Activated naive CD4-positive, alpha-beta T cell treated with anti-CD3 and anti-CD28 coated beads for 36 hours (primary cell): ENCODE data around the gene BLTP2. TPM values are rescaled to one million over a fixed set of nuclear protein-coding genes. Genes with fewer than 3 reads are reported as not detected.
A peak's percentile ranks its signal among the peaks of the same experiment; 100 is the strongest.

Source experiments
- CTCF ChIA-PET: fragments of 350-600 bp; sonication (Branson Sonifier 250); formaldehyde crosslinking; loops from one replicate; lab custom pipeline; 2021; ENCODE audit warnings: antibody characterized with exemption; lab: Charles Lee
- DNase-seq: peaks from one replicate; pipeline ENCODE4 v3.0.0-alpha.2; 2020
- H3K27ac Mint-ChIP-seq: one replicate; pipeline ENCODE4 v1.8.0; 2021; ENCODE audit warnings: mild to moderate bottlenecking, mixed read lengths
- H3K27me3 Mint-ChIP-seq: one replicate; pipeline ENCODE4 v1.8.0; 2021; ENCODE audit warnings: low read depth, mixed read lengths
- H3K36me3 Mint-ChIP-seq: one replicate; pipeline ENCODE4 v1.8.0; 2021; ENCODE audit warnings: low read depth, mixed read lengths
- H3K4me1 Mint-ChIP-seq: one replicate; pipeline ENCODE4 v1.8.0; 2021; ENCODE audit warnings: low read depth, mixed read lengths
- H3K4me3 Mint-ChIP-seq: one replicate; pipeline ENCODE4 v1.8.0; 2021; ENCODE audit warnings: mild to moderate bottlenecking, moderate library complexity, mixed read lengths
- H3K9me3 Mint-ChIP-seq: one replicate; pipeline ENCODE4 v1.8.0; 2021; ENCODE audit warnings: mixed read lengths
- intact Hi-C: fragments of 100-400 bp; cut with micrococcal nuclease; formaldehyde crosslinking; loops from one replicate; pipeline ENCODE4 v1.15.1; 2023
- total RNA-seq, 2 experiments: library from RNA; stranded (reverse); gene quantifications; one replicate each; pipeline ENCODE4 v1.2.3, GENCODE V29; 2021

BLTP2 gene
- total RNA-seq, 2 experiments from 2014 or later, result 89.4 to 92.0 TPM

- intact Hi-C loops, result loop anchor here (1.0 to 5.0 kb wide), 8 partner anchors 16 to 307 kb away; partner anchors contain the start of genes DHRS13, PIGS, PROCA1 and SDF2
- H3K4me1 Mint-ChIP-seq, result peaks cover 36% of the 10 kb centered on the region
- H3K9me3 Mint-ChIP-seq, result no peaks in the 10 kb centered on the region
- H3K27ac Mint-ChIP-seq, result peak overlapping the region; percentile 86
- DNase-seq, result peak; percentile 14
- H3K27me3 Mint-ChIP-seq, result no peaks in the 10 kb centered on the region
- CTCF ChIA-PET, result interaction anchor here (0.8 to 4.5 kb wide), 8 partner anchors 16 to 119 kb away, joined by 3 to 56 read pairs (median 6); partner anchors contain the start of genes PIGS, SDF2, SUPT6H and TLCD1
- peaks cover 29% of the 10 kb centered on the region for H3K36me3 Mint-ChIP-seq
- peak overlapping the region; percentile 84 for H3K4me3 Mint-ChIP-seq
Measured at GRCh38 chr17:28645576-28645939, 600 bp upstream of the BLTP2 start.

GRCh38 chr17:28643983-28644786, 773 bp downstream of the BLTP2 start:
- peak overlapping the region; percentile 84 for H3K4me3 Mint-ChIP-seq

GRCh38 chr17:28641579-28641978, 3.4 kb downstream of the BLTP2 start:
- H3K4me1 Mint-ChIP-seq, result peaks cover 36% of the 10 kb centered on the region
- no peak overlapping the region for H3K4me3 Mint-ChIP-seq
- H3K27ac Mint-ChIP-seq, result no peak overlapping the region

More at GRCh38 chr17:28643983-28644786, 773 bp downstream of the BLTP2 start:
- Mint-ChIP-seq H3K4me1 (peaks cover 39% of the 10 kb centered on the region), H3K36me3 (peaks cover 35% of the 10 kb centered on the region), H3K27ac (peak overlapping the region; percentile 65), H3K9me3 (no peaks in the 10 kb centered on the region), H3K27me3 (no peaks in the 10 kb centered on the region)
- intact Hi-C loops, result loop anchor here (2.0 kb wide), 2 partner anchors 67 to 73 kb away; partner anchors contain the start of genes PIGS and PROCA1
- CTCF ChIA-PET, result interaction anchor here (0.8 to 4.5 kb wide), 13 partner anchors 9 to 258 kb away, joined by 3 to 56 read pairs (median 3); partner anchors contain the start of genes ALDOC, DHRS13, SDF2 and SUPT6H
- DNase-seq, result peak; percentile 42

GRCh38 chr17:28635506-28635905, 9.5 kb downstream of the BLTP2 start:
- peaks cover 18% of the 10 kb centered on the region for H3K4me1 Mint-ChIP-seq
- no peaks in the 10 kb centered on the region for H3K27me3 Mint-ChIP-seq
- H3K27ac Mint-ChIP-seq, result no peak overlapping the region
- DNase-seq, result no peak
- CTCF ChIA-PET, result interaction anchor here (1.1 kb wide), 1 partner anchor 30 kb away, joined by 4 read pairs; no protein-coding TSS in a partner anchor
- H3K36me3 Mint-ChIP-seq, result peaks cover 73% of the 10 kb centered on the region
- no peak overlapping the region for H3K4me3 Mint-ChIP-seq
- H3K9me3 Mint-ChIP-seq, result no peaks in the 10 kb centered on the region
- intact Hi-C loops, result no loop called here

More at GRCh38 chr17:28641579-28641978, 3.4 kb downstream of the BLTP2 start:
- no peaks in the 10 kb centered on the region for H3K9me3 Mint-ChIP-seq
- peaks cover 56% of the 10 kb centered on the region for H3K36me3 Mint-ChIP-seq
- H3K27me3 Mint-ChIP-seq, result no peaks in the 10 kb centered on the region
- no peak for DNase-seq
- CTCF ChIA-PET, result interaction anchor here (0.9 kb wide), 1 partner anchor 11 kb away, joined by 3 read pairs; no protein-coding TSS in a partner anchor
- intact Hi-C loops, result no loop called here

- peaks cover 17% of the 10 kb centered on the region for H3K4me1 Mint-ChIP-seq
- H3K27ac Mint-ChIP-seq, result no peak overlapping the region
- H3K27me3 Mint-ChIP-seq, result no peaks in the 10 kb centered on the region
- CTCF ChIA-PET, result interaction anchor here (0.8 to 2.4 kb wide), 7 partner anchors 9 to 93 kb away, joined by 3 to 7 read pairs (median 3); partner anchors contain the start of gene BLTP2
- no peaks in the 10 kb centered on the region for H3K9me3 Mint-ChIP-seq
- intact Hi-C loops, result no loop called here
- DNase-seq, result no peak
- peaks cover 68% of the 10 kb centered on the region for H3K36me3 Mint-ChIP-seq
- H3K4me3 Mint-ChIP-seq, result no peak overlapping the region
Measured at GRCh38 chr17:28634206-28634865, 10.6 kb downstream of the BLTP2 start.

- H3K4me3 Mint-ChIP-seq, result no peak overlapping the region
- peaks cover 36% of the 10 kb centered on the region for H3K36me3 Mint-ChIP-seq
- intact Hi-C loops, result no loop called here
- CTCF ChIA-PET, result no interaction called here
- no peak for DNase-seq
- no peaks in the 10 kb centered on the region for H3K9me3 Mint-ChIP-seq
- H3K27me3 Mint-ChIP-seq, result no peaks in the 10 kb centered on the region
- peaks cover 7% of the 10 kb centered on the region for H3K4me1 Mint-ChIP-seq
- H3K27ac Mint-ChIP-seq, result no peak overlapping the region
Measured at GRCh38 chr17:28626818-28627217, 18.1 kb downstream of the BLTP2 start.

- intact Hi-C loops, result no loop called here
- Mint-ChIP-seq H3K27me3 (no peaks in the 10 kb centered on the region), H3K36me3 (peaks cover 32% of the 10 kb centered on the region)
Measured at GRCh38 chr17:28624148-28624547, 20.8 kb downstream of the BLTP2 start.

GRCh38 chr17:28623696-28624095, 21.3 kb downstream of the BLTP2 start:
- no peaks in the 10 kb centered on the region for H3K27me3 Mint-ChIP-seq
- no peaks in the 10 kb centered on the region for H3K9me3 Mint-ChIP-seq
- CTCF ChIA-PET, result no interaction called here
- H3K4me3 Mint-ChIP-seq, result no peak overlapping the region
- H3K36me3 Mint-ChIP-seq, result peaks cover 34% of the 10 kb centered on the region
- no peak for DNase-seq
- no peak overlapping the region for H3K27ac Mint-ChIP-seq
- H3K4me1 Mint-ChIP-seq, result peaks cover 7% of the 10 kb centered on the region
- intact Hi-C loops, result no loop called here

More at GRCh38 chr17:28624148-28624547, 20.8 kb downstream of the BLTP2 start:
- Mint-ChIP-seq H3K4me3 (no peak overlapping the region), H3K9me3 (no peaks in the 10 kb centered on the region), H3K27ac (no peak overlapping the region), H3K4me1 (peaks cover 7% of the 10 kb centered on the region)
- CTCF ChIA-PET, result no interaction called here
- no peak for DNase-seq

- Mint-ChIP-seq H3K9me3 (no peaks in the 10 kb centered on the region), H3K4me1 (peaks cover 6% of the 10 kb centered on the region), H3K4me3 (no peak overlapping the region), H3K27ac (no peak overlapping the region), H3K36me3 (peaks cover 33% of the 10 kb centered on the region), H3K27me3 (no peaks in the 10 kb centered on the region)
- CTCF ChIA-PET, result interaction anchor here (0.7 kb wide), 1 partner anchor 10 kb away, joined by 4 read pairs; no protein-coding TSS in a partner anchor
- DNase-seq, result no peak
- intact Hi-C loops, result no loop called here
Measured at GRCh38 chr17:28622186-28622585, 22.8 kb downstream of the BLTP2 start.

GRCh38 chr17:28620010-28620409, 24.9 kb downstream of the BLTP2 start:
- Mint-ChIP-seq H3K27ac (no peak overlapping the region), H3K4me1 (no peaks in the 10 kb centered on the region), H3K27me3 (no peaks in the 10 kb centered on the region), H3K4me3 (no peak overlapping the region), H3K9me3 (no peaks in the 10 kb centered on the region), H3K36me3 (peaks cover 30% of the 10 kb centered on the region)
- CTCF ChIA-PET, result no interaction called here
- intact Hi-C loops, result no loop called here
- no peak for DNase-seq

GRCh38 chr17:28618464-28618863, 26.5 kb downstream of the BLTP2 start:
- no peak for DNase-seq
- Mint-ChIP-seq H3K4me1 (peaks cover 3% of the 10 kb centered on the region), H3K9me3 (no peaks in the 10 kb centered on the region), H3K27ac (no peak overlapping the region), H3K36me3 (peaks cover 31% of the 10 kb centered on the region), H3K27me3 (no peaks in the 10 kb centered on the region), H3K4me3 (no peak overlapping the region)
- intact Hi-C loops, result no loop called here
- CTCF ChIA-PET, result interaction anchor here (0.6 to 1.1 kb wide), 4 partner anchors 16 to 135 kb away, joined by 3 to 4 read pairs (median 3); no protein-coding TSS in a partner anchor

GRCh38 chr17:28616281-28616680, 28.7 kb downstream of the BLTP2 start:
- no peaks in the 10 kb centered on the region for H3K27me3 Mint-ChIP-seq
- intact Hi-C loops, result no loop called here
- no peaks in the 10 kb centered on the region for H3K9me3 Mint-ChIP-seq
- no peak overlapping the region for H3K27ac Mint-ChIP-seq
- H3K4me1 Mint-ChIP-seq, result peaks cover 3% of the 10 kb centered on the region
- H3K36me3 Mint-ChIP-seq, result peaks cover 26% of the 10 kb centered on the region
- H3K4me3 Mint-ChIP-seq, result no peak overlapping the region
- CTCF ChIA-PET, result no interaction called here
- DNase-seq, result no peak
